Measurements from ENCODE around the gene CTH. TPM values are rescaled to one million over a fixed set of nuclear protein-coding genes. Genes with fewer than 3 reads are reported as not detected.
"Not testable (repeated sequence)": the region's sequence is repeated elsewhere in the genome, so short reads cannot be mapped to it uniquely, and the experiment has no call there.

CTH gene
- total RNA-seq, 2 donors from 2014 or later: 1.3 to 1.5 TPM

- intact Hi-C loops (cut with DNase I): no loop called here
- no peak for DNase-seq
- no peak for ATAC-seq
Measured at GRCh38 chr1:70401974-70402373, 9.1 kb upstream of the CTH start.

GRCh38 chr1:70403759-70404158 lies 7.3 kb upstream of the CTH start:
- no peak for ATAC-seq
- no peak for DNase-seq
- intact Hi-C loops (cut with DNase I): no loop called here

DNA sequence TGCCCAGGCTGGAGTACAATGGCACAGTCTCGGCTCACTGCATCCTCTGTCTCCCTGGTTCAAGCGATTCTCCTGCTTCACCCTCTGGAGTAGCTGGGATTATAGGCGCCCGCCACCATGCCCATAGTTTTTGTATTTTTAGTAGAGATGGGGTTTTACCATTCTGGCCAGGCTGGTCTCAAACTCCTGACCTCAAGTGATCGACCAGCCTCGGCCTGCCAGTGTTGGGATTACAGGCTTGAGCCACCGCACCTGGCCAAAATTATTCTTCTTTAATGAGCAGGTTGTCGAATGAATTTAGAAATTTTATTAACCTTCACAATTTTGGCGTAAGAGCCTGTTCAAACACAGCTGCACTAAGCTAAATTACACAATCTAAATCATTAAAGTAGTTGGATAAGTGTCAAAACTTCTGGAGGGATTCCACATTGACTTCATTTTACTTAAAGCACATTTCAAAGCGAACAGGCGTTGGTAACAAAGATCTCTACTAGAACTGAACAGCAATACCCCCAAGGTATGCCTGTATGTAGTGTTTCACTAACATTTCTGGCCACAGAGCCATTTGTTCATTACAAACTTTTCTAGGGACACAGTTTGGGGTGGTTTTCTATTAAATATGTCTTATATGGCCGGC lies 5.2 kb upstream of the CTH start:
- intact Hi-C loops (cut with DNase I): no loop called here
- no peak for ATAC-seq
- no peak for DNase-seq

- no peak for ATAC-seq
- no peak for DNase-seq
- intact Hi-C loops (cut with DNase I): no loop called here
Measured at GRCh38 chr1:70409136-70409535, 1.9 kb upstream of the CTH start.

DNA sequence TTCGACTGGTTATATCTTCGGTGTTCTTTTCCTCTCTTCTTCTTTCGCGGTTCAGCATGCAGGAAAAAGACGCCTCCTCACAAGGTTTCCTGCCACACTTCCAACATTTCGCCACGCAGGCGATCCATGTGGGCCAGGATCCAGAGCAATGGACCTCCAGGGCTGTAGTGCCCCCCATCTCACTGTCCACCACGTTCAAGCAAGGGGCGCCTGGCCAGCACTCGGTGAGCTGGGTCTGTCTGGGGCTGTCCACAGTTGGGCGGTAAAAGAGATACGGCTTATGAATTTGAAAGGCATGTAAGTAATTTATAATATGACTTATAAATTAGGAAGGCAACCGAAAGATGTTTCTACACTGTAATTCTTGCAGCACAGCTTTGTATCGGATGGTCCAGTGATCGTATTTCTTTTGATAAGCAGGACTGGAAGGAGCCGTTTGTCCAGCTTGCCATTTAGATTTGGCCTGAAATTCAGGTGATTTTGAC lies 334 bp downstream of the CTH start:
- intact Hi-C loops (cut with DNase I): no loop called here
- DNase-seq (no peak), ATAC-seq (peak; percentile 44 to 64)

DNA sequence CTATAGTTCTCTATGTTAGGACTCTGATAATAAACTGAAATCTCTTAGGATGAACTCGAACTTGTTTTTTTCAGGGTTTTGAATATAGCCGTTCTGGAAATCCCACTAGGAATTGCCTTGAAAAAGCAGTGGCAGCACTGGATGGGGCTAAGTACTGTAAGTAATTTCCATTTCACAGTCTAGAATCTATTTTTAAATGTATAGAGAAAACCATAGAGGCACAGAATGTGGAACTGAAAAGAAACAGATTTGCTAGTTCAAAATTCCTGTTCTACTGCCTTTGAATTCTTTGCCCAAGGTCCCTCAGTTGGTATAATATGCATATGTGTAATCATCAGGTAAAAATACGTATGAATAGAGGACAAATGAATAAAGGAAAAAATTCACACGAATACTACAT lies 4.8 kb downstream of the CTH start:
- DNase-seq (no peak), ATAC-seq (no peak)
- intact Hi-C loops (cut with DNase I): no loop called here

DNA sequence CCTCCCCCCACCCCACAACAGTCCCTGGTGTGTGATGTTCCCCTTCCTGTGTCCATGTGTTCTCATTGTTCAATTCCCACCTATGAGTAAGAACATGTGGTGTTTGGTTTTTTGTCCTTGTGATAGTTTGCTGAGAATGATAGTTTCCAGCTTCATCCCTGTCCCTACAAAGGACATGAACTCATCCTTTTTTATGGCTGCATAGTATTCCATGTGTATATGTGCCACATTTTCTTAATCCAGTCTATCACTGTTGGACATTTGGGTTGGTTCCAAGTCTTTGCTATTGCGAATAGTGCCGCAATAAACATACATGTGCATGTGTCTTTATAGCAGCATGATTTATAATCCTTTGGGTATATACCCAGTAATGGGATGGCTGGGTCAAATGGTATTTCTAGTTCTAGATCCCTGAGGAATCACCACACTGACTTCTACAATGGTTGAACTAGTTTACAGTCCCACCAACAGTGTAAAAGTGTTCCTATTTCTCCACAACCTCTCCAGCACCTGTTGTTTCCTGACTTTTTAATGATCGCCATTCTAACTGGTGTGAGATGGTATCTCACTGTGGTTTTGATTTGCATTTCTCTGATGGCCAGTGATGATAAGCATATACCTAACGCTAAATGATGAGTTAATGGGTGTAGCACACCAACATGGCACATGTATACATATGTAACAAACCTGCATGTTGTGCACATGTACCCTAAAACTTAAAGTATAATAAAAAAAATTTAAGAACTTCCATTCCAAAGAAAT lies 8.1 kb downstream of the CTH start:
- DNase-seq; intact Hi-C loops (cut with DNase I); ATAC-seq: not testable (repeated sequence)

- DNase-seq (no peak), ATAC-seq (no peak)
- intact Hi-C loops (cut with DNase I): no loop called here
Measured at GRCh38 chr1:70420320-70420719, 9.3 kb downstream of the CTH start.

DNA sequence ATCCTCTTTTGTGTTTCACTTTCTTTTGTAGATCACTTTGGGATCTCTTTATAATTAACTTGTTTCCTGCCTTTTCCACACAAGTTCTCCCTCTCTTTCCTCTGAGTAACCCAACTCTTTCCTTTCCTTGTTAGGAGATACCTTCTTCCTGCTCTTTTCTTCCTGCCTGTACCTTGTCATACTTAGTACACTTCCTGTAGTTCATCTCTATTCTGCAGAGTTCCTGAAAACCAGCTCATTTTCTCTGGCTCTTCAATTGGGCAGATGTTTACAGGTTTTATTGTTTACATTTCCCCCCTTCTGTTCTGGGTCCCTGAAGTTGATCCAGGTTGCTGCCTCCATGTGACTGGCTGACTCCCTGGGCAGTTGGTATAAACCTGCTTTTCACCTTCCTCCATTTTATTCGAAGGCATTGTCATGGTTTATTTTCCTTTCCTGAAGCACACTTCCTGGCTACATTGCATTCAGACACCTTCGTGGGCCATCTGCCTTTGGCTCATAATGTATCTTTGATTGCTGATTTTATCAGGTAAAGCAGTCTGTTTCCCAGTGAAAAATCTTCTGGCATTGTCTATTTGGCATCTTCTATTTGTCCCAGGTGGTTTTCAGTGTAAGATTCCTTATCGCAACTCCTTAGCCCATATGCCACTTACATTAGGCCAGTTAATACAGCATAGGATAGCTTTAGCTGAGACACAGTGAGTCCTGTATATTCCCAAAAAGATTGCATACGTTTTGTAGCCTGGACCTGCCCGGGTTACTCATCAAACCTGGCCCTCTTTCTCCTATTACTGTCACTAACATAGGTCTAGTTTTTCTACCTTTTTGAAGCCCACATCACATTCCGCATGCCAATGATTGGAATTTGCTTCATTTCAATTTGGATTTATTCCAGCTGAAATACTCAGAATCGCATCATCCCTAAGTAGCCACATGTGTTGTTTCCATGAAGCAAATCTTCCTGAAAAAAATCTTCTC lies 15.4 kb downstream of the CTH start:
- no peak for DNase-seq
- intact Hi-C loops (cut with DNase I): no loop called here
- ATAC-seq: no peak

GRCh38 chr1:70427976-70428375 lies 16.9 kb downstream of the CTH start:
- DNase-seq (no peak), ATAC-seq (no peak)
- intact Hi-C loops (cut with DNase I): no loop called here

GRCh38 chr1:70429219-70429618 lies 18.2 kb downstream of the CTH start:
- no peak for ATAC-seq
- no peak for DNase-seq
- intact Hi-C loops (cut with DNase I): no loop called here

DNA sequence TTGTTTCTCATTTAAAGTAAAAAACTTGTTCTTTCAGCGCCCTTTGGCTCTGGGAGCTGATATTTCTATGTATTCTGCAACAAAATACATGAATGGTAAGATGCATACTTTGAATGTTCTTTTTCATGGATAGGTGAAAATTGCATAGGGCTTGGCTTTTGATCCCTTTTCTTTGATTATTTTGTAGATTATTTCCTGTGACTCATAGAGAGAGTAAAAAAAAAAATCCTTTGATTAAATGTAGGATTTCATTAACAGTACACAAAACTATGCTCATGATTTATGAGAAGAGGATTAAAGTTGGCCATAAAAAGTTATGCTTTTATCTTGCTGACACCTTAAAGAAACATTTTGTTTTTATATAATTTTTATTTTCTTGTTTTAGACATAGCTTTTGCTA lies 18.7 kb downstream of the CTH start:
- no peak for ATAC-seq
- no peak for DNase-seq
- intact Hi-C loops (cut with DNase I): no loop called here

DNA sequence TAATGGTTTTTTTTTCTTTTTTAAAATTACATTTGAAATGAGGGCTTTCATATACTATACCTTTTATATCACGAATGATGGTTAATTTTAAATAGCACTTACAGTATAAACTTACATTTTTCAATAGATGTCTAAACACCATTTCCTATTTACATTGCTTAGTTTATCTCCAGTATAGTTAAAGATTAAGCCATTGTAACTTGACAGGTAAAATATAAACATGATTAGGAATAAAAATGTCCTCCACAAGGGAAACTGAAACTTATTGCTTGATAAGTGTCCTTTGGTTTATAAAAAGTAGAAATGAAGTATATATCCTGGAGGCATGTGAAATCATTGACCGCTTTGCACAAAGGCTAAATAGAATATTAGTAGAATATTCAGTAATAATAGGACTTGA lies 20.2 kb downstream of the CTH start:
- DNase-seq (no peak), ATAC-seq (no peak)
- intact Hi-C loops (cut with DNase I): no loop called here

- ATAC-seq: no peak
- intact Hi-C loops (cut with DNase I): no loop called here
- no peak for DNase-seq
Measured at GRCh38 chr1:70431874-70432273, 20.8 kb downstream of the CTH start.

- DNase-seq (no peak), ATAC-seq (no peak)
- intact Hi-C loops (cut with DNase I): no loop called here
Measured at GRCh38 chr1:70434253-70434859, 23.3 kb downstream of the CTH start.

GRCh38 chr1:70436622-70437251 lies 25.7 kb downstream of the CTH start:
- intact Hi-C loops (cut with DNase I): no loop called here
- DNase-seq (no peak), ATAC-seq (no peak)

DNA sequence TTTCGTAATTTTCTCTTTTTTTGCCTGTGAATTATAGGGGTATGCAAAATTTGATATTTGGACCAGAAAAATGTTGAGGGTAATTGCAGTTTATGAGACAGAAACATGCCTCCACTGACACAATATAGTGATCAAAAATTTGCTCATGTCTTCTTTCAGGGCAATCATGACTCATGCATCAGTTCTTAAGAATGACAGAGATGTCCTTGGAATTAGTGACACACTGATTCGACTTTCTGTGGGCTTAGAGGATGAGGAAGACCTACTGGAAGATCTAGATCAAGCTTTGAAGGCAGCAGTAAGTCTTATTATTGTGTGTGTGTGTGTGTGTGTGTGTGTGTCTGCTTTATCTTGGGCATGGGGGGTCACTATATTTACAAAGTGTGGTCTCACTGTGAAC lies 27.5 kb downstream of the CTH start:
- no peak for DNase-seq
- intact Hi-C loops (cut with DNase I): no loop called here
- ATAC-seq: no peak

DNA sequence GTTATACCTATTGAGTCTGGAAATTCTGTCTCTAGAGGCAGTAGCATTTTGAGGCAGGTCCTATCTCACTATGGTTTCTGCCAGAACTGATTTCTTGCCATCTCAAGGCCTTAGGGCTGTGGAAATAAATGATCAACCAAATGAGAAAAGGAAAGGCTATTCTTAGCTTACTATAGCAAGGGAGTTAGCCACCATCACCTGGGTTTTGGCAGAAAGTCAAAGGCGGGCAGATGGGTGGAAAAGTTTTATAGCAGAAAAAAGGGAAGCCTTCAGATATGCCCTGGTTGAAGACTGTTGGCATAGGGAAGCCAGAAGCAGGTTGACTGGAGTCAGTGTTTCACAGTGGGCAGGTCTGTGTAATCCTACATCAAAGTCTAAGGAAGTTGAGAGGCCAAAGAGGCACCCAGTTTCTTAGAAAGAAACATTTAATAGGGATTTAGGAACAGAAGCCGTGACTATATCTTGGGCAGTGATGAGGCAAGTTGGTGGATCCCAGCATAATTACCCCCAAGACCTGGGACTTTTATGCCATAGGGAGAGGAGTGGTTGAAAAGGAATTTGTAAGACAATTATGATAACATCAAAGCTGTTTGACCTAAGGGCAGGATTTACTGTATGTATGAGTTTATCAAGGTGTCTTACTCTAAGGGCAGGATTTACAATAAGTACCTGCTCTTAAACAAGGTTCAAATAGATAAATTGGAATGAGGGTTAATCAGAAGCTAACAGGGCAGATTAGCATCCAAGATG lies 29.7 kb downstream of the CTH start:
- intact Hi-C loops (cut with DNase I): no loop called here
- ATAC-seq (no peak), DNase-seq (no peak)

Data from left cardiac atrium (tissue), 4 donors.